IMR-90 (cell line): ENCODE results near the gene SLF1. TPM values are rescaled to one million over a fixed set of nuclear protein-coding genes. Genes with fewer than 3 reads are reported as not detected.

ENCODE experiments used
- ATAC-seq: fragments of 200-7000 bp; cut with Tn5 transposase; 2 replicates; pipeline ENCODE4 v1.9.1; 2020; ENCODE audit warnings: low read depth, mild to moderate bottlenecking, moderate library complexity
- Bru-seq: library from RNA; stranded (reverse); fragments of 400-500 nt; gene quantifications from one replicate; lab custom pipeline; 2021; lab: Mats Ljungman, UMichigan
- BruChase-seq, 2 experiments: library from RNA; stranded (reverse); fragments of 400-500 nt; gene quantifications; one replicate each; lab custom pipeline; 2021; lab: Mats Ljungman, UMichigan
- BruUV-seq: library from RNA; stranded (reverse); fragments of 400-500 nt; replicated peaks from 2 replicates; lab custom pipeline; 2021; lab: Mats Ljungman, UMichigan
- CTCF ChIA-PET: fragments of 300-600 bp; formaldehyde crosslinking; extraction: SDS; loops from one replicate; lab custom pipeline; 2021; ENCODE audit warnings: antibody characterized with exemption; lab: Yijun Ruan, JAX
- POLR2A ChIA-PET: fragments of 300-600 bp; sonication (Branson Sonifier 250); formaldehyde crosslinking; loops from one replicate; lab custom pipeline; 2022; ENCODE audit warnings: antibody characterized with exemption; ENCODE audit not compliant: unreplicated experiment; lab: Charles Lee
- DNase-seq: peaks from one replicate; pipeline ENCODE4 v3.0.0; 2013
- H2AFZ ChIP-seq: replicated peaks from 2 replicates; pipeline ENCODE3; 2013; ENCODE audit warnings: low read length, mild to moderate bottlenecking; ENCODE audit not compliant: poor library complexity
- H2AK5ac ChIP-seq: 2 replicates; pipeline ENCODE4 v1.6.1; 2013; ENCODE audit warnings: low read depth, low read length, inconsistent platforms
- H2AK9ac ChIP-seq: replicated peaks from 2 replicates; pipeline ENCODE3; 2013; ENCODE audit warnings: mild to moderate bottlenecking, low read depth, low read length, moderate library complexity; ENCODE audit not compliant: poor library complexity
- H2BK120ac ChIP-seq: 2 replicates; pipeline ENCODE4 v1.6.1; 2013; ENCODE audit warnings: low read depth, low read length, inconsistent platforms
- H2BK15ac ChIP-seq: 3 replicates; pipeline ENCODE4 v1.6.1; 2013; ENCODE audit warnings: low read depth, low read length, inconsistent platforms
- H2BK20ac ChIP-seq: 2 replicates; pipeline ENCODE4 v1.6.1; 2013; ENCODE audit warnings: low read depth, mild to moderate bottlenecking, inconsistent platforms, low read length, moderate library complexity
- H2BK5ac ChIP-seq: 2 replicates; pipeline ENCODE4 v1.6.1; 2013; ENCODE audit warnings: mild to moderate bottlenecking, low read depth, low read length, inconsistent platforms; ENCODE audit not compliant: poor library complexity, severe bottlenecking
- H3K14ac ChIP-seq: replicated peaks from 2 replicates; pipeline ENCODE4 v1.6.1; 2013; ENCODE audit warnings: low read depth, low read length, inconsistent platforms
- H3K18ac ChIP-seq: 2 replicates; pipeline ENCODE4 v1.6.1; 2013; ENCODE audit warnings: low read depth, low read length, control low read depth
- H3K23ac ChIP-seq: 2 replicates; pipeline ENCODE4 v1.6.1; 2013; ENCODE audit warnings: low read depth, low read length, inconsistent platforms
- H3K27ac ChIP-seq: 2 replicates; pipeline ENCODE4 v1.5.1; 2013; ENCODE audit warnings: mild to moderate bottlenecking, control low read depth, low read length; ENCODE audit not compliant: insufficient read depth
- H3K27me3 ChIP-seq: 2 replicates; pipeline ENCODE4 v1.6.1; 2013; ENCODE audit warnings: low read length; ENCODE audit not compliant: control insufficient read depth, insufficient read depth
- H3K36me3 ChIP-seq: 2 replicates; pipeline ENCODE4 v1.6.1; 2013; ENCODE audit warnings: low read length, mixed read lengths; ENCODE audit not compliant: control insufficient read depth, insufficient read depth
- H3K4ac ChIP-seq: 2 replicates; pipeline ENCODE4 v1.6.1; 2013; ENCODE audit warnings: low read depth, low read length, inconsistent platforms
- H3K4me1 ChIP-seq: 2 replicates; pipeline ENCODE4 v1.6.1; 2013; ENCODE audit warnings: low read length, mixed read lengths; ENCODE audit not compliant: control insufficient read depth, insufficient read depth
- H3K4me2 ChIP-seq: 2 replicates; pipeline ENCODE4 v1.6.1; 2013; ENCODE audit warnings: low read depth, mild to moderate bottlenecking, control low read depth, low read length, moderate library complexity
- H3K4me3 ChIP-seq: 2 replicates; pipeline ENCODE4 v1.5.1; 2013; ENCODE audit warnings: low read depth, mild to moderate bottlenecking, control low read depth, low read length, moderate library complexity; ENCODE audit not compliant: insufficient read depth
- H3K56ac ChIP-seq: 2 replicates; pipeline ENCODE4 v1.6.1; 2013; ENCODE audit warnings: low read length, inconsistent platforms; ENCODE audit not compliant: insufficient read depth; ENCODE audit errors: extremely low read depth
- H3K79me1 ChIP-seq, 2 experiments: 2 replicates each; pipeline ENCODE4 v1.6.1; 2013; ENCODE audit warnings: low read length in 2 of 2, inconsistent platforms in 1 of 2, low read depth in 1 of 2
- H3K9ac ChIP-seq: 2 replicates; pipeline ENCODE4 v1.6.1; 2013; ENCODE audit warnings: low read depth, low read length, control low read depth
- H3K9me1 ChIP-seq: 2 replicates; pipeline ENCODE4 v1.6.1; 2013; ENCODE audit warnings: low read length, inconsistent platforms; ENCODE audit not compliant: insufficient read depth
- H3K9me3 ChIP-seq: 2 replicates; pipeline ENCODE4 v1.6.1; 2013; ENCODE audit warnings: low read length; ENCODE audit not compliant: control insufficient read depth, insufficient read depth
- H4K20me1 ChIP-seq: 2 replicates; pipeline ENCODE4 v1.6.1; 2013; ENCODE audit warnings: low read length, inconsistent platforms; ENCODE audit not compliant: insufficient read depth
- H4K5ac ChIP-seq: 2 replicates; pipeline ENCODE4 v1.6.1; 2013; ENCODE audit warnings: mild to moderate bottlenecking, low read depth, low read length, control low read depth
- H4K8ac ChIP-seq, 2 experiments: 2 replicates each; pipeline ENCODE4 v1.6.1; 2013; ENCODE audit warnings: low read depth in 2 of 2, low read length in 2 of 2, control low read depth in 1 of 2, inconsistent platforms in 1 of 2
- H4K91ac ChIP-seq: 2 replicates; pipeline ENCODE4 v1.6.1; 2013; ENCODE audit warnings: low read depth, low read length, inconsistent platforms; ENCODE audit not compliant: insufficient read depth
- MAZ ChIP-seq: IDR thresholded peaks from 2 replicates; pipeline ENCODE4 v1.6.1; 2012; ENCODE audit warnings: low read depth, mild to moderate bottlenecking, low read length, improper control_type of control experiment, moderate library complexity, borderline replicate concordance
- MXI1 ChIP-seq: IDR thresholded peaks from 2 replicates; pipeline ENCODE4 v1.6.1; 2012; ENCODE audit warnings: low read depth, mild to moderate bottlenecking, low read length, moderate library complexity, borderline replicate concordance
- RAD21 ChIP-seq: IDR thresholded peaks from 2 replicates; pipeline ENCODE4 v1.6.1; 2012; ENCODE audit warnings: low read length, improper control_type of control experiment
- WGBS, 2 experiments: methylation state at CpG; one replicate each; pipeline versions ENCODE4 v1.1.5 to v1.1.7; 2013; ENCODE audit warnings: missing lambda C conversion rate in 2 of 2; ENCODE audit not compliant: insufficient read length in 1 of 2; ENCODE audit errors: extremely low coverage in 2 of 2; 5-methylcytosine and 5-hydroxymethylcytosine counted together
- dilution Hi-C: fragments of 300-500 bp; cut with HindIII; formaldehyde crosslinking; loops from one replicate; pipeline ENCODE4 v1.14.3; 2018; ENCODE audit warnings: low sequenced_read_pairs; ENCODE audit not compliant: unreplicated experiment
- in situ Hi-C: fragments of 300-500 bp; cut with MboI; formaldehyde crosslinking; loops from 3 replicates; pipeline ENCODE4 v1.14.3; 2019; ENCODE audit warnings: low sequenced_read_pairs, inconsistent platforms, mixed read lengths
- intact Hi-C: fragments of 100-400 bp; cut with micrococcal nuclease; formaldehyde crosslinking; loops from 2 replicates; pipeline ENCODE4 v1.10.0; 2022
- long read RNA-seq: library from polyadenylated mRNA; unstranded; transcript quantifications from one replicate; pipeline ENCODE4 v2.0.0, GENCODE V29; 2021; ENCODE audit not compliant: unreplicated experiment
- polyA plus RNA-seq, 3 experiments: library from polyadenylated mRNA; depleted of rRNA; stranded (reverse); fragments of >200 nt; gene quantifications; 2 replicates each; pipeline ENCODE4 v1.2.3, GENCODE V29; 2012; ENCODE audit warnings: low replicate concordance in 1 of 3
- total RNA-seq: library from RNA; depleted of rRNA; stranded (reverse); fragments of >200 nt; gene quantifications from 2 replicates; pipeline ENCODE4 v1.2.3, GENCODE V29; 2012; rRNA removed

Gene SLF1
- total RNA-seq (3.4 and 7.5 TPM in 2 replicates), polyA plus RNA-seq (2012; rRNA removed) (1.7 and 1.9 TPM in 2 replicates), Bru-seq, nascent RNA (percentile 54 among the genes with signal in this experiment), BruChase-seq, experiment 1, labeled RNA remaining after a 6-hour chase (percentile 44 among the genes with signal in this experiment), BruChase-seq, experiment 2, labeled RNA remaining after a 2-hour chase (percentile 54 among the genes with signal in this experiment)
- polyA plus RNA-seq (2012; cell fraction: cytosol; rRNA removed) = 0.20 and 0.31 TPM in 2 replicates
- polyA plus RNA-seq (2012; cell fraction: nucleus; rRNA removed; ENCODE audit: low replicate concordance) = 0.35 and 3.0 TPM in 2 replicates
- long read RNA-seq, partial matches to known transcripts = 4 of 5 reads
- long read RNA-seq, other reads (novel, unspliced or antisense) = 1 of 5 reads

DNA sequence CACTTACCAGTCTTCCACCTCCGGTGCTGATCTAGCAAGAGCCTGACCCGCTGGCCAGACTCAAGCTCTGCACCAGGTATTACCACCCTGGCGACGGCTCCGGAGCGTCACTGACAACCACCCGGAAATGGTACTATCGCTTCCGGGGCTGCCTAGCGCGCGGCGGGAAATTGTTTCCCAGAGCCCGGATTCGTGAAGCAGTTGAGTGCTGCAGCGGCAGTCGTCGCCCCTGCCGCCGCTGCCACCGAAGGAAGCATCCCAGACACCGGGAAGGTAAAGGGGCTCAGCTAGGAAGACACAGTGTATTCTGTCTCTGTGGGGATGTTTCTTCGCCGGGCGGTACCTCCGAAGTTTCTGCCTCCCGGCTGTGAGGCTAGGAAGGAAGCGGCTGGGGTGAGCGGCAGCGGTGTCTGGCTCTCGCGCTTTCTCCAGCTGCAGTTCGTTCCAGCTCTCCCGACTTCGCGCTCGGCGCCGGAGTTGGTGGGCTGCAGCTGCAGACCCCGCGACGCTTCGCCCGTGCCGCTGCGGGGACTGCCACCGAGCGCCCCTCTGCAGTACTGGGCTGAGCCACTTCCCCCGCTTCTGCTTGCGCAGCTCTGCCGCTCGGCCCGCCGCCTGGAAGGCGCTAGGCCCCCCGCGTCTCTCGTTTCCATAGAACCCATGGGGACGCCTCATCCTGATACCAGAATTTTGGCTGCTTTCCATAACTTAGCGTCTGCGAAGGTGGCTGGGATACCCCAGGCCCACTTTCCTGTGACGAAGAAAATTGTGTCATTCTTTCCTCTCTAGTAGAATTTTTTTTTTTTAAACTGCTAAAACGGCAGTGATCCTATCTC, at the start of gene SLF1, which contains the start of gene KIAA0825:
Gene SLF1 (plus strand): TSS at position 177 of the 836 bp plus-strand sequence. CDS start 10,142 bp downstream, outside the sequence.
Gene KIAA0825 (minus strand): TSS at position 112 of the 836 bp plus-strand sequence. CDS start 81,478 bp downstream, outside the sequence.
- in situ Hi-C loops (no loop called here), dilution Hi-C loops (no loop called here), intact Hi-C loops (loop anchor here (2.0 to 10.0 kb wide), 4 partner anchors 74 to 1014 kb away; no protein-coding TSS in a partner anchor)
- ChIA-PET CTCF (interaction anchor here (1.7 kb wide), 1 partner anchor 119 kb away, joined by 7 read pairs; no protein-coding TSS in a partner anchor), POLR2A (no interaction called here)
- Histone ChIP-seq H3K27me3 (no peaks in the 10 kb centered on the region), H3K79me1 (peaks cover 0 to 25% of the 10 kb centered on the region in 2 experiments; a peak in 2 of 4 replicates), H3K4me3 (peak within 1 kb of the TSS; percentile 95), H3K23ac (peak within 1 kb of the TSS; percentile 37), H2AK5ac (no peak within 1 kb of the TSS), H3K18ac (no peak within 1 kb of the TSS), H3K4me2 (peak within 1 kb of the TSS; percentile 92), H3K56ac (peak within 1 kb of the TSS; percentile 68; the same call in 1 of the 2 replicates), H2AK9ac (peak within 1 kb of the TSS; percentile 35), H2BK5ac (peak within 1 kb of the TSS; percentile 43), H3K4me1 (no peaks in the 10 kb centered on the region), H3K9me1 (no peaks in the 10 kb centered on the region), H3K4ac (peak within 1 kb of the TSS; percentile 64), H4K20me1 (no peaks in the 10 kb centered on the region), H2BK15ac (no peak within 1 kb of the TSS), H2AFZ (peak within 1 kb of the TSS; percentile 98), H4K5ac (peak within 1 kb of the TSS; percentile 0; the same call in 1 of the 2 replicates), H3K36me3 (no peaks in the 10 kb centered on the region), H3K27ac (peak within 1 kb of the TSS; percentile 64), H4K91ac (peak within 1 kb of the TSS; percentile 34; the same call in 1 of the 2 replicates), H3K9me3 (no peaks in the 10 kb centered on the region), H3K9ac (peak within 1 kb of the TSS; percentile 76), H2BK120ac (no peak within 1 kb of the TSS), H2BK20ac (no peak within 1 kb of the TSS), H3K14ac (peak within 1 kb of the TSS; percentile 41), H4K8ac (peak within 1 kb of the TSS; percentile 56 to 64)
- WGBS, 2 experiments = 0% methylated on average over 29 of the region's 63 CpGs; no CpG with 5 or more reads in 1 of the 2 experiments
- TF ChIP-seq RAD21 (no peak), MXI1 (peak; percentile 64; the same call in 1 of the 2 replicates), MAZ (peak; percentile 19; the same call in 1 of the 2 replicates)
- DNase-seq (peak; percentile 84), ATAC-seq (peak; percentile 90)
- no TSS peak for BruUV-seq
